HK-2 (cell line): ENCODE measurements around the gene DIP2A.

Experiments
- DNase-seq: peaks from one replicate; pipeline ENCODE4 v3.0.0-alpha.2; 2018; ENCODE audit not compliant: unreplicated experiment

Gene DIP2A, protein sequence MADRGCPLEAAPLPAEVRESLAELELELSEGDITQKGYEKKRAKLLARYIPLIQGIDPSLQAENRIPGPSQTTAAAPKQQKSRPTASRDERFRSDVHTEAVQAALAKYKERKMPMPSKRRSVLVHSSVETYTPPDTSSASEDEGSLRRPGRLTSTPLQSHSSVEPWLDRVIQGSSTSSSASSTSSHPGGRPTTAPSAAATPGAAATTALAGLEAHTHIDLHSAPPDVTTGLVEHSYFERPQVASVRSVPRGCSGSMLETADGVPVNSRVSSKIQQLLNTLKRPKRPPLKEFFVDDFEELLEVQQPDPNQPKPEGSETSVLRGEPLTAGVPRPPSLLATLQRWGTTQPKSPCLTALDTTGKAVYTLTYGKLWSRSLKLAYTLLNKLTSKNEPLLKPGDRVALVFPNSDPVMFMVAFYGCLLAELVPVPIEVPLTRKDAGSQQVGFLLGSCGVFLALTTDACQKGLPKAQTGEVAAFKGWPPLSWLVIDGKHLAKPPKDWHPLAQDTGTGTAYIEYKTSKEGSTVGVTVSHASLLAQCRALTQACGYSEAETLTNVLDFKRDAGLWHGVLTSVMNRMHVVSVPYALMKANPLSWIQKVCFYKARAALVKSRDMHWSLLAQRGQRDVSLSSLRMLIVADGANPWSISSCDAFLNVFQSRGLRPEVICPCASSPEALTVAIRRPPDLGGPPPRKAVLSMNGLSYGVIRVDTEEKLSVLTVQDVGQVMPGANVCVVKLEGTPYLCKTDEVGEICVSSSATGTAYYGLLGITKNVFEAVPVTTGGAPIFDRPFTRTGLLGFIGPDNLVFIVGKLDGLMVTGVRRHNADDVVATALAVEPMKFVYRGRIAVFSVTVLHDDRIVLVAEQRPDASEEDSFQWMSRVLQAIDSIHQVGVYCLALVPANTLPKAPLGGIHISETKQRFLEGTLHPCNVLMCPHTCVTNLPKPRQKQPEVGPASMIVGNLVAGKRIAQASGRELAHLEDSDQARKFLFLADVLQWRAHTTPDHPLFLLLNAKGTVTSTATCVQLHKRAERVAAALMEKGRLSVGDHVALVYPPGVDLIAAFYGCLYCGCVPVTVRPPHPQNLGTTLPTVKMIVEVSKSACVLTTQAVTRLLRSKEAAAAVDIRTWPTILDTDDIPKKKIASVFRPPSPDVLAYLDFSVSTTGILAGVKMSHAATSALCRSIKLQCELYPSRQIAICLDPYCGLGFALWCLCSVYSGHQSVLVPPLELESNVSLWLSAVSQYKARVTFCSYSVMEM (N-terminal part only)

DNA sequence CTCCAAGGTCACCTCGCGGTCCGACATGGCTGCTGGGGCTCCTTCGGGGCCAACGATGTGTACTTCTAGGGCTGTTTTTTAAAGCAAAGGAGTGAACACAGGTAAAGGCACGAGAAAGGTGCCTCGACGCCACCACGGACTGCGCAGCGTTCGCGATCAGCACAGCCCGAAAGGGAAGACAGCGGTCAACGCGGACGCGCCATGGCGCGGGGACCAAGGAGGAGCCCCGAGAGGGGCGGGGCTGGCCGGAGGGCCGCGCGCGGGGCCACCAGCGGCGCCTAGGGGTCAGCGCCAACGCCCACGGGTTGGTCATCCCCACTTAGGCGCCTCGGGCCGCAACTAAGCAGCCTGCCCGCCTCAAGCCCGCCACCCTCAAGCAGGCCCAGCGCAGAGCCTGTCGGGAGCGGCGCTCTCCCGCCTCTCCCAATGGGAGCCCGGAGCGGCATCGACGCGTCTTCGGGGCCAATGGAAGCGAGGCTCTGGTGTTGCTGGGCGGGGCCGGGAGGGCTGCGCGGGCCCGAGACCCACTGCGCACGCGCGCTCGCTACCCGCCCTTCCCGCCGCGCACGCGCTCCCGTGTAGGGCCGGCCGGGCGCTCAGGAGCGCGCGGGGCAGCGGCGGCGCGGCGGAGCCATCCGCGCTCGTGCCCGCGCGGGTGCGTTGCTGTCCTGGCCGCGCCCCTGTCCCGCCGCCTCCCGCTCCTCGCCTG, at the start of gene DIP2A:
Gene DIP2A, plus strand, starts transcription at position 577 of the 709 bp plus-strand sequence. CDS start 241 bp downstream, outside the sequence.
- DNase-seq, result peak; percentile 93

GRCh38 chr21:46409641-46410406, 48.9 kb upstream of the DIP2A start:
- no peak for DNase-seq

GRCh38 chr21:46410516-46410915, 48.2 kb upstream of the DIP2A start:
- DNase-seq, result no peak

DNA sequence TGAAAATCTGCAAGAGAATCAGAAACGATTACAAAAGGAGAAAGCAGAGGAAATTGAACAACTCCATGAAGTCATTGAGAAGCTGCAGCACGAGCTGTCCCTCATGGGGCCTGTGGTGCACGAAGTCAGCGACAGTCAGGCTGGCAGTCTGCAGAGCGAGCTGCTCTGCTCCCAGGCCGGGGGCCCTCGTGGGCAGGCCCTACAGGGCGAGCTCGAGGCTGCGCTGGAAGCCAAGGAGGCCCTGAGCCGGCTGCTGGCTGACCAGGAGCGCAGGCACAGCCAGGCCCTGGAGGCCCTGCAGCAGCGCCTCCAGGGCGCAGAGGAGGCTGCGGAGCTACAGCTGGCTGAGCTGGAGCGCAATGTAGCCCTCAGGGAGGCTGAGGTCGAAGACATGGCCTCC, 47.5 kb upstream of the DIP2A start:
- no peak for DNase-seq

DNA sequence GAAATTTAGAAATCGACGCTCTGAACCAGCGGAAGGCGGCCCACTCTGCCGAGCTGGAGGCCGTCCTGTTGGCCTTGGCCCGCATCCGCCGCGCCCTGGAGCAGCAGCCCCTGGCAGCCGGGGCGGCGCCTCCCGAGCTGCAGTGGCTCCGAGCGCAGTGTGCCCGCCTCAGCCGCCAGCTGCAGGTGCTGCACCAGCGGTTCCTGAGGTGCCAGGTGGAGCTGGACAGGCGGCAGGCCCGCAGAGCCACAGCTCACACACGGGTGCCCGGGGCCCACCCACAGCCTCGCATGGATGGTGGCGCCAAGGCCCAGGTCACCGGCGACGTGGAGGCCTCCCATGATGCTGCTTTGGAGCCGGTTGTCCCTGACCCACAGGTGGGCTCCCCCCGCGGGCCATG, 47.0 kb upstream of the DIP2A start:
- no peak for DNase-seq

- no peak for DNase-seq
These were observed 45.9 kb upstream of the DIP2A start for GRCh38 chr21:46412521-46413364.

GRCh38 chr21:46413365-46413696, 45.4 kb upstream of the DIP2A start:
- no peak for DNase-seq

DNA sequence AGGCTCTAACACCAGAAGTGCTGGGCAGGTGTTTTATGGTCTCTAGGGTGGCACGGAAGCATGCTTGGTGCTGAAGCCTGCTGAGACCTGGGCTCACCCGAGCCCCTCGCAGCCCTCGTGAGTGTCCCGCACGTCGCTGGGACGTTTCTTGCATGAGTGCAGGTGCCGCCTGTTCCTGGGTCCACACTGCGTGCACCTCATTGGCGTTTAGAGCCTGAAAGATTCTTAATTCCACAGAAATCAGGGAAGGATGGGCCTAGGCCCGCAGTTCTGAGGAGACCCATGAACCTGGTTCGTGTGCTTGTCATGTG, 43.8 kb upstream of the DIP2A start:
- DNase-seq, result no peak

DNA sequence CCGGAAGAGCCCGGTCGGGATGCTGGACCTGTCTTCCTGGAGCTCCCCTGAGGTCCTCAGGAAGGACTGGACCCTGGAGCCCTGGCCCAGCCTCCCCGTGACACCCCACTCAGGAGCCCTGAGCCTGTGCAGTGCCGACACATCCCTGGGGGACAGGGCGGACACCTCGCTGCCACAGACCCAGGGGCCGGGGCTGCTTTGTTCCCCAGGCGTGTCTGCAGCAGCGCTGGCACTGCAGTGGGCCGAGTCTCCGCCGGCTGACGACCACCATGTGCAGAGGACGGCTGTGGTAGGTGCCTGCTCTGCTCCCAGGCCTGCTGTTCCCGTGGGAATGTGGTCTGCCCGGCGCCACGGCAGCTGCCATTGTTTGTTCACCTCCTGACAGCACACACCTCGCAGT, 42.1 kb upstream of the DIP2A start:
- no peak for DNase-seq

GRCh38 chr21:46418265-46418946, 40.3 kb upstream of the DIP2A start:
- no peak for DNase-seq

DNA sequence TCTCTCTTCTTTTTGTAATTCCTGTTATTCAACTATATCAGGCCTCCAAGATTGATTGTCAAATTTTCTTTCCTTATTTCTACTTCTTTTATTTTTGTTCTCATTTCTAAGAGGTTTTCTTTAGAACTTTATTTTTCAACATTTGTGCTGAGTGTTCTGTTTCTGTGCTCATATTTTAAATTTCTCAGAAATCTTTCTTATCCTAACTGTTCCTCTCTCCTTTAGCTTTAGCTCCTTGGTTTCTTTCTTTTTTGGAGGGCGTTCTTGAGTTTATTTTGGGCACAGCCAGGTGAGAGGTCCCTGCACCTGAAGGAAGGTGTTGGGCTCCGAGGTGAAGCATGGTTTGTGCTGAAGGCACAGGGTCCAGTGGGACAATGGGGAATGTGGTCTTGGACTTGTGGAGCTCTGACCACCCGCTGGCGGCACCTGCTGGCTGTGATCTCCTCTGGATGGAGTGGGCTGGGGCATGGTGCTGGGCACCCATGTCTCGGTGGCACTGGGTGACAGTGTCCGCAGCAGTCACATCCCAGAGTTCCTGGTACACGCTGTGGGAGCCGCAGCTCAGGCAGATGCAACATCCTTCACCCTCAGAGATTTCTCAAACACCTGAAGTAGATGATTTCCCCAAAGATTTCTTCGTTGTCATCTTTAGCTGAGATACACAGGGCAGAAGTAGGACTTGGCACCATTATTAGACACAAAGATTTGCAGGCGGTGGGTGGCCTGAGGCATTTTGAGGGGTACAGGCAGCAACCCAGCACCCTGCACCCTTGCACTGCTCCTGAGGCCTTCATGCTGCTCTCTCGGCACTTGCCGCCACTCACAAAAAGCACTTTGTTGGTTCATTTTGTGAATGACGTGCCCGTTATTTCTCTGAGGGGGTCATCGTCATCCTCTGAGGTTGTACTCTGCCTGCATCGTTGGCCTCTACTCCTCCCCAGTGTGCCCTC, 38.2 kb upstream of the DIP2A start:
- DNase-seq, result no peak

- DNase-seq, result no peak
These were observed 37.4 kb upstream of the DIP2A start for GRCh38 chr21:46421191-46421750.

- DNase-seq, result no peak
These were observed 36.7 kb upstream of the DIP2A start for GRCh38 chr21:46421756-46422555.

GRCh38 chr21:46422636-46423241, 36.0 kb upstream of the DIP2A start:
- no peak for DNase-seq

DNA sequence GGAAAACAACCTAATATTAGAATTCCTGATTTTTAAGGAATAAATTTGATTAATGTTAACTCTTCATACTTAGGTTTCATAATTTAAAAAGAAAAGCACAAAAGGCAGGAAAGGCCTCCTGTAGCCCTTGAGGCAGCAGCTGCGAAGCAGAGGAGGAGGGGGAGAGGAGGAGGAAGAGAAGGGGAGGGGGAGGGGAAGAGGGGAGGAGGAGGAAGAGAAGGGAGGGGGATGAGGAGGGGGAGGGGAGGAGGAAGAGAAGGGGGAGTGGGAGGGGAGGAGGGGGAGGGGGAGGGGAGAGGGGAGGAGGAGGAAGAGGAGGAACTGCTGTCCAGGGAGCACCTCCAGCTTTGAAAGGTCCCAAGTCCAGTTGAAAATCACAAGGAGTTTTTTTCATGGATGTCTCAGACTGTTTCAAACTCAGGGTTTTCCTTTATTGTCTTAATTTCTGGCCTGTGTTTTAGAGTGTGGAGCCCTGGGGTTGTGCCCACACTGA, 35.1 kb upstream of the DIP2A start:
- DNase-seq, result no peak

GRCh38 chr21:46424039-46424591, 34.6 kb upstream of the DIP2A start:
- no peak for DNase-seq
